Naive thymus-derived CD4-positive, alpha-beta T cell (primary cell): ENCODE results near the gene HOXD9. TPM values are rescaled to one million over a fixed set of nuclear protein-coding genes. Genes with fewer than 3 reads are reported as not detected.

Experiments
- ATAC-seq: fragments of 150-1000 bp; cut with Tn5 transposase; 2 replicates; pipeline ENCODE4 v1.10.0; 2021; ENCODE audit warnings: mild to moderate bottlenecking, moderate library complexity
- CTCF ChIA-PET: fragments of 350-600 bp; sonication (Branson Sonifier 250); formaldehyde crosslinking; loops from one replicate; lab custom pipeline; 2021; ENCODE audit warnings: antibody characterized with exemption; lab: Charles Lee
- POLR2A ChIA-PET: fragments of 350-600 bp; sonication (Branson Sonifier 250); formaldehyde crosslinking; loops from one replicate; lab custom pipeline; 2021; ENCODE audit warnings: antibody characterized with exemption, inconsistent platforms; lab: Charles Lee
- DNase-seq, 9 donors: peaks; one replicate each; pipeline versions ENCODE4 v3.0.0 to v3.0.0-alpha.2; 2020 to 2022; ENCODE audit warnings: mixed read lengths in 1 of 9
- H3K27ac ChIP-seq: one replicate; pipeline ENCODE4 v1.7.0; 2013; ENCODE audit warnings: mild to moderate bottlenecking, low read depth, low read length, moderate library complexity
- H3K27me3 ChIP-seq, 2 donors: one replicate each; pipeline ENCODE4 v1.7.0; 2013; ENCODE audit warnings: low read length in 2 of 2, mild to moderate bottlenecking in 2 of 2, moderate library complexity in 2 of 2; ENCODE audit not compliant: control insufficient read depth in 2 of 2, insufficient read depth in 2 of 2
- H3K36me3 ChIP-seq, 3 experiments: 1 replicate in 2 of 3; 2 replicates in 1 of 3; pipeline ENCODE4 v1.7.0; 2013; ENCODE audit warnings: low read length in 3 of 3, mild to moderate bottlenecking in 3 of 3, moderate library complexity in 1 of 3; ENCODE audit not compliant: insufficient read depth in 3 of 3, control insufficient read depth in 2 of 3
- H3K4me1 ChIP-seq, 2 donors: one replicate each; pipeline ENCODE4 v1.7.0; 2013; ENCODE audit warnings: low read length in 2 of 2, mild to moderate bottlenecking in 2 of 2, moderate library complexity in 1 of 2; ENCODE audit not compliant: control insufficient read depth in 2 of 2, insufficient read depth in 2 of 2
- H3K4me3 ChIP-seq: 2 replicates; pipeline ENCODE4 v1.7.0; 2013; ENCODE audit warnings: mild to moderate bottlenecking, low read length
- H3K9me3 ChIP-seq, 3 experiments: 1 replicate in 2 of 3; 2 replicates in 1 of 3; pipeline ENCODE4 v1.7.0; 2013; ENCODE audit warnings: low read length in 3 of 3; ENCODE audit not compliant: control insufficient read depth in 2 of 3
- H3K27ac Mint-ChIP-seq, 9 donors: one replicate each; pipeline ENCODE4 v1.8.0; 2020 to 2022; ENCODE audit warnings: mixed read lengths in 9 of 9, mild to moderate bottlenecking in 8 of 9, moderate library complexity in 5 of 9, inconsistent platforms in 2 of 9
- H3K27me3 Mint-ChIP-seq, 5 donors: one replicate each; pipeline ENCODE4 v1.8.0; 2021 to 2022; ENCODE audit warnings: mixed read lengths in 5 of 5, mild to moderate bottlenecking in 1 of 5
- H3K36me3 Mint-ChIP-seq, 5 donors: one replicate each; pipeline ENCODE4 v1.8.0; 2020 to 2022; ENCODE audit warnings: mixed read lengths in 5 of 5, mild to moderate bottlenecking in 3 of 5, inconsistent platforms in 1 of 5
- H3K4me1 Mint-ChIP-seq, 7 donors: one replicate each; pipeline ENCODE4 v1.8.0; 2020 to 2022; ENCODE audit warnings: mixed read lengths in 7 of 7, mild to moderate bottlenecking in 3 of 7, inconsistent platforms in 1 of 7
- H3K4me3 Mint-ChIP-seq, 10 donors: one replicate each; pipeline ENCODE4 v1.8.0; 2020 to 2022; ENCODE audit warnings: mild to moderate bottlenecking in 10 of 10, mixed read lengths in 10 of 10, moderate library complexity in 6 of 10, inconsistent platforms in 2 of 10
- H3K9me3 Mint-ChIP-seq, 11 donors: one replicate each; pipeline ENCODE4 v1.8.0; 2020 to 2022; ENCODE audit warnings: mixed read lengths in 11 of 11, mild to moderate bottlenecking in 4 of 11, inconsistent platforms in 1 of 11, moderate library complexity in 1 of 11
- intact Hi-C, 2 donors: fragments of 100-400 bp; cut with micrococcal nuclease; formaldehyde crosslinking; loops; one replicate each; pipeline ENCODE4 v1.15.1; 2023
- polyA plus RNA-seq, 2 donors: library from polyadenylated mRNA; unstranded; fragments of 300-500 nt; fragmentation: Illumina TruSeq; gene quantifications; one replicate each; pipeline ENCODE4 v1.2.3, GENCODE V29; 2021
- total RNA-seq, 6 experiments: library from RNA in 5 of 6; stranded (reverse) in 5 of 6; gene quantifications; 1 replicate in 5 of 6; 2 replicates in 1 of 6; pipeline ENCODE4 v1.2.3 and lab custom pipeline; 2021 to 2026

HOXD9 gene
- total and polyA plus RNA-seq, 7 experiments from 2014 or later = not detected

GRCh38 chr2:176138923-176139660, 16.6 kb downstream of the HOXD9 start:
- DNase-seq (peak in 1 of 9 donors; percentile 15), ATAC-seq (no peak)
- Mint-ChIP-seq H3K9me3 (peaks cover 0 to 42% (median 18%) of the 10 kb centered on the region in 11 donors), H3K36me3 (peaks cover 0 to 7% (median 1%) of the 10 kb centered on the region in 5 donors), H3K4me3 (peak overlapping the region in 9 of 10 donors; percentile 16 to 56 (median 38)), H3K27ac (peak overlapping the region in 1 of 9 donors; percentile 42), H3K4me1 (peaks cover 7 to 52% (median 42%) of the 10 kb centered on the region in 7 donors), H3K27me3 (peaks cover 85 to 93% (median 90%) of the 10 kb centered on the region in 5 donors)
- H3K4me1 ChIP-seq = peaks cover 3 to 28% of the 10 kb centered on the region in 2 donors
- intact Hi-C loops = loop anchor here in 1 of 2 donors (10.0 kb wide), 1 partner anchor 1626 kb away; no protein-coding TSS in a partner anchor
- CTCF ChIA-PET = interaction anchor here (0.6 to 2.9 kb wide), 5 partner anchors 12 to 511 kb away, joined by 4 to 16 read pairs (median 5); no protein-coding TSS in a partner anchor
- no peaks in the 10 kb centered on the region for H3K36me3 ChIP-seq
- H3K4me3 ChIP-seq = no peak overlapping the region
- peaks cover 24 to 57% of the 10 kb centered on the region in 2 donors for H3K27me3 ChIP-seq
- H3K27ac ChIP-seq = no peak overlapping the region
- peaks cover 0 to 5% (median 0%) of the 10 kb centered on the region in 3 experiments for H3K9me3 ChIP-seq
- POLR2A ChIA-PET = no interaction called here

- H3K9me3 Mint-ChIP-seq = peaks cover 0 to 38% (median 18%) of the 10 kb centered on the region in 11 donors
- ATAC-seq = no peak
- H3K27ac ChIP-seq = no peak overlapping the region
- peaks cover 0 to 7% (median 1%) of the 10 kb centered on the region in 5 donors for H3K36me3 Mint-ChIP-seq
- H3K27me3 Mint-ChIP-seq = peaks cover 83 to 91% (median 90%) of the 10 kb centered on the region in 5 donors
- H3K4me3 Mint-ChIP-seq = peak overlapping the region in 8 of 10 donors; percentile 16 to 60 (median 38)
- H3K36me3 ChIP-seq = no peaks in the 10 kb centered on the region
- ChIA-PET POLR2A (no interaction called here), CTCF (interaction anchor here (1.0 to 2.9 kb wide), 3 partner anchors 13 to 317 kb away, joined by 4 to 16 read pairs (median 6); no protein-coding TSS in a partner anchor)
- intact Hi-C loops = loop anchor here (1.0 to 10.0 kb wide), 7 partner anchors 315 to 1625 kb away; no protein-coding TSS in a partner anchor
- H3K4me1 Mint-ChIP-seq = peaks cover 7 to 52% (median 42%) of the 10 kb centered on the region in 7 donors
- no peak overlapping the region for H3K4me3 ChIP-seq
- peaks cover 0 to 5% (median 0%) of the 10 kb centered on the region in 3 experiments for H3K9me3 ChIP-seq
- H3K4me1 ChIP-seq = peaks cover 3 to 28% of the 10 kb centered on the region in 2 donors
- DNase-seq = no peak
- no peak overlapping the region for H3K27ac Mint-ChIP-seq
- H3K27me3 ChIP-seq = peaks cover 20 to 57% of the 10 kb centered on the region in 2 donors
Measured at GRCh38 chr2:176139661-176140512, 17.4 kb downstream of the HOXD9 start.

- no peaks in the 10 kb centered on the region for H3K36me3 ChIP-seq
- Mint-ChIP-seq H3K4me1 (peaks cover 7 to 46% (median 36%) of the 10 kb centered on the region in 7 donors), H3K4me3 (peak overlapping the region in 9 of 10 donors; percentile 23 to 78 (median 43)), H3K27ac (peak overlapping the region in 1 of 9 donors; percentile 0), H3K27me3 (peaks cover 83 to 91% (median 88%) of the 10 kb centered on the region in 5 donors), H3K9me3 (peaks cover 0 to 38% (median 15%) of the 10 kb centered on the region in 11 donors), H3K36me3 (peaks cover 0 to 7% (median 1%) of the 10 kb centered on the region in 5 donors)
- H3K4me3 ChIP-seq = peak overlapping the region; percentile 36
- CTCF ChIA-PET = interaction anchor here (0.6 to 2.9 kb wide), 2 partner anchors 314 to 511 kb away, joined by 4 to 16 read pairs; no protein-coding TSS in a partner anchor
- H3K27ac ChIP-seq = no peak overlapping the region
- POLR2A ChIA-PET = no interaction called here
- H3K4me1 ChIP-seq = peaks cover 3 to 26% of the 10 kb centered on the region in 2 donors
- ATAC-seq (peak; percentile 87), DNase-seq (peak; percentile 35 to 76 (median 61))
- peaks cover 16 to 51% of the 10 kb centered on the region in 2 donors for H3K27me3 ChIP-seq
- H3K9me3 ChIP-seq = peaks cover 0 to 5% (median 0%) of the 10 kb centered on the region in 3 experiments
- intact Hi-C loops = loop anchor here (1.0 to 5.0 kb wide), 6 partner anchors 315 to 1007 kb away; no protein-coding TSS in a partner anchor
Measured at GRCh38 chr2:176140513-176141317, 18.2 kb downstream of the HOXD9 start.

- H3K36me3 Mint-ChIP-seq = peaks cover 0 to 7% (median 1%) of the 10 kb centered on the region in 5 donors
- peaks cover 87 to 94% (median 92%) of the 10 kb centered on the region in 5 donors for H3K27me3 Mint-ChIP-seq
- ChIA-PET POLR2A (no interaction called here), CTCF (no interaction called here)
- peaks cover 0 to 34% (median 13%) of the 10 kb centered on the region in 11 donors for H3K9me3 Mint-ChIP-seq
- ATAC-seq (no peak), DNase-seq (no peak)
- peaks cover 0 to 5% (median 0%) of the 10 kb centered on the region in 3 experiments for H3K9me3 ChIP-seq
- H3K27ac ChIP-seq = no peak overlapping the region
- H3K4me3 Mint-ChIP-seq = no peak overlapping the region
- H3K4me3 ChIP-seq = no peak overlapping the region
- no peak overlapping the region for H3K27ac Mint-ChIP-seq
- peaks cover 3 to 18% of the 10 kb centered on the region in 2 donors for H3K4me1 ChIP-seq
- H3K36me3 ChIP-seq = no peaks in the 10 kb centered on the region
- intact Hi-C loops = loop anchor here (5.0 kb wide), 2 partner anchors 410 to 1005 kb away; no protein-coding TSS in a partner anchor
- peaks cover 6 to 36% (median 27%) of the 10 kb centered on the region in 7 donors for H3K4me1 Mint-ChIP-seq
- peaks cover 12 to 55% of the 10 kb centered on the region in 2 donors for H3K27me3 ChIP-seq
Measured at GRCh38 chr2:176142281-176142680, 19.8 kb downstream of the HOXD9 start.

GRCh38 chr2:176145085-176145969, 22.8 kb downstream of the HOXD9 start:
- peaks cover 0 to 20% (median 13%) of the 10 kb centered on the region in 7 donors for H3K4me1 Mint-ChIP-seq
- DNase-seq (no peak), ATAC-seq (no peak)
- ChIA-PET POLR2A (interaction anchor here (0.9 kb wide), 1 partner anchor 13 kb away, joined by 3 read pairs; no protein-coding TSS in a partner anchor), CTCF (interaction anchor here (0.9 to 1.0 kb wide), 2 partner anchors 17 to 310 kb away, joined by 3 to 4 read pairs; no protein-coding TSS in a partner anchor)
- H3K4me1 ChIP-seq = peaks cover 3 to 8% of the 10 kb centered on the region in 2 donors
- intact Hi-C loops = no loop called here
- no peak overlapping the region for H3K4me3 ChIP-seq
- H3K36me3 Mint-ChIP-seq = no peaks in the 10 kb centered on the region
- peaks cover 89 to 94% (median 92%) of the 10 kb centered on the region in 5 donors for H3K27me3 Mint-ChIP-seq
- no peak overlapping the region for H3K4me3 Mint-ChIP-seq
- peaks cover 0 to 6% (median 0%) of the 10 kb centered on the region in 11 donors for H3K9me3 Mint-ChIP-seq
- no peaks in the 10 kb centered on the region for H3K36me3 ChIP-seq
- H3K9me3 ChIP-seq = no peaks in the 10 kb centered on the region
- no peak overlapping the region for H3K27ac ChIP-seq
- no peak overlapping the region for H3K27ac Mint-ChIP-seq
- H3K27me3 ChIP-seq = peaks cover 7 to 38% of the 10 kb centered on the region in 2 donors
